Right lobe of liver (tissue), 6 donors: ENCODE data around the gene SCLT1. TPM values are rescaled to one million over a fixed set of nuclear protein-coding genes. Genes with fewer than 3 reads are reported as not detected.
"Not testable (repeated sequence)": the region's sequence is repeated elsewhere in the genome, so short reads cannot be mapped to it uniquely, and the experiment has no call there.

Experiments
- ATAC-seq, 4 donors: fragments of 200-7000 bp; cut with Tn5 transposase; one replicate each; pipeline ENCODE4 v1.9.1; 2020; ENCODE audit warnings: mild to moderate bottlenecking in 4 of 4, moderate library complexity in 4 of 4
- DNase-seq, 3 donors: peaks; one replicate each; pipeline ENCODE4 v3.0.0-alpha.2; 2020
- H3K27ac ChIP-seq, 3 donors: fragments of 200-600 bp; one replicate each; pipeline ENCODE4 v1.8.0; 2022
- H3K27me3 ChIP-seq, 2 donors: fragments of 200-600 bp; one replicate each; pipeline ENCODE4 v1.8.0; 2022
- H3K36me3 ChIP-seq, 4 donors: fragments of 200-600 bp; sonication (generic) in 1 of 4; one replicate each; pipeline versions ENCODE4 v1.5.1 to v1.8.0; 2017 to 2022; ENCODE audit warnings: control low read depth in 1 of 4
- H3K4me1 ChIP-seq, 4 donors: fragments of 200-600 bp; sonication (generic) in 1 of 4; one replicate each; pipeline versions ENCODE4 v1.5.1 to v1.8.0; 2017 to 2022; ENCODE audit warnings: control low read depth in 1 of 4
- H3K4me3 ChIP-seq, 3 donors: fragments of 200-600 bp; one replicate each; pipeline ENCODE4 v1.8.0; 2022
- H3K9me3 ChIP-seq, 4 donors: fragments of 200-600 bp; sonication (generic) in 1 of 4; one replicate each; pipeline versions ENCODE4 v1.5.1 to v1.8.0; 2017 to 2022; ENCODE audit warnings: control low read depth in 1 of 4
- CTCF ChIP-seq, 4 donors: fragments of 200-600 bp in 3 of 4; fragments of 450-650 bp in 1 of 4; IDR thresholded peaks; one replicate each; pipeline versions ENCODE4 v1.5.1 to v1.8.0; 2016 to 2022; ENCODE audit warnings: antibody characterized with exemption in 4 of 4, mild to moderate bottlenecking in 2 of 4
- POLR2A ChIP-seq: fragments of 450-650 bp; IDR thresholded peaks from one replicate; pipeline ENCODE4 v1.6.1; 2017; ENCODE audit warnings: antibody characterized with exemption, mild to moderate bottlenecking
- WGBS: methylation state at CpG from one replicate; pipeline ENCODE4 v1.1.6; 2018; ENCODE audit warnings: low coverage, low lambda C conversion rate; ENCODE audit not compliant: insufficient coverage; ENCODE audit errors: missing lambda C conversion rate; 5-methylcytosine and 5-hydroxymethylcytosine counted together
- intact Hi-C, 2 donors: fragments of 100-400 bp; cut with DNase I; formaldehyde crosslinking; loops; one replicate each; pipeline versions ENCODE4 v1.11.2 to v1.14.1; 2022
- total RNA-seq, 6 experiments: library from RNA; depleted of rRNA in 2 of 6; stranded (reverse); fragments of >200 nt in 2 of 6; fragmentation: NEBNext Ultra II Directional in 3 of 6; extraction: Animal tissue kit (Norgen Biotek cat#: 25700) in 3 of 6; gene quantifications; one replicate each; pipeline versions ENCODE4 v1.1.0 to v1.2.4, GENCODE V29; 2016 to 2023
- donor health status: DM: no; HTN: yes; CAD: no.
- donor health status: DM: no; HTN: no; CAD: no.
- donor health status: DM: no; HTN: no; CAD: no.
- donor health status: DM: no; HTN: yes; CAD: no.
- donor health status: DM: no; HTN: yes; CAD: no.

SCLT1 gene
- total RNA-seq, 6 experiments from 2014 or later, result 2.3 to 5.3 (median 3.7) TPM

GRCh38 chr4:129085472-129085871 is 7.9 kb downstream of the SCLT1 start:
- Histone ChIP-seq H3K4me1 (no peaks in the 10 kb centered on the region), H3K9me3 (no peaks in the 10 kb centered on the region), H3K27me3 (no peaks in the 10 kb centered on the region), H3K27ac (no peak overlapping the region), H3K4me3 (no peak overlapping the region), H3K36me3 (peaks cover 0 to 3% (median 0%) of the 10 kb centered on the region in 4 donors)
- WGBS, result 96% methylated on average over 3 of the region's 4 CpGs
- DNase-seq (no peak), ATAC-seq (no peak)
- intact Hi-C loops, result no loop called here
- TF ChIP-seq POLR2A (no peak), CTCF (IDR thresholded peaks at IDR 0.05) (no peak)

GRCh38 chr4:129082302-129082701 is 11.0 kb downstream of the SCLT1 start:
- no peak overlapping the region for H3K27ac ChIP-seq
- intact Hi-C loops, result no loop called here
- H3K4me1 ChIP-seq, result no peaks in the 10 kb centered on the region
- H3K9me3 ChIP-seq, result no peaks in the 10 kb centered on the region
- ATAC-seq (no peak), DNase-seq (no peak)
- no peak for TF ChIP-seq POLR2A
- no peak for TF ChIP-seq CTCF (IDR thresholded peaks at IDR 0.05)
- no peak overlapping the region for H3K4me3 ChIP-seq
- H3K36me3 ChIP-seq, result peaks cover 0 to 3% (median 0%) of the 10 kb centered on the region in 4 donors
- WGBS, result 92% methylated on average over 5 of the region's 5 CpGs
- H3K27me3 ChIP-seq, result no peaks in the 10 kb centered on the region

GRCh38 chr4:129080129-129080528 is 13.2 kb downstream of the SCLT1 start:
- intact Hi-C loops, result no loop called here
- DNase-seq (no peak), ATAC-seq (no peak)
- H3K4me3 ChIP-seq, result no peak overlapping the region
- H3K4me1 ChIP-seq, result no peaks in the 10 kb centered on the region
- H3K27me3 ChIP-seq, result no peaks in the 10 kb centered on the region
- H3K27ac ChIP-seq, result no peak overlapping the region
- no peaks in the 10 kb centered on the region for H3K9me3 ChIP-seq
- TF ChIP-seq CTCF (IDR thresholded peaks at IDR 0.05), result no peak
- TF ChIP-seq POLR2A, result no peak
- peaks cover 0 to 3% (median 0%) of the 10 kb centered on the region in 4 donors for H3K36me3 ChIP-seq

- intact Hi-C loops, result no loop called here
- no peak overlapping the region for H3K4me3 ChIP-seq
- H3K36me3 ChIP-seq, result peaks cover 0 to 3% (median 0%) of the 10 kb centered on the region in 4 donors
- H3K27ac ChIP-seq, result no peak overlapping the region
- H3K27me3 ChIP-seq, result no peaks in the 10 kb centered on the region
- no peaks in the 10 kb centered on the region for H3K9me3 ChIP-seq
- TF ChIP-seq POLR2A (no peak), CTCF (IDR thresholded peaks at IDR 0.05) (no peak)
- no peak for DNase-seq
- ATAC-seq, result no peak
- no peaks in the 10 kb centered on the region for H3K4me1 ChIP-seq
These were observed 16.0 kb downstream of the SCLT1 start for GRCh38 chr4:129077326-129077725.

GRCh38 chr4:129069537-129069936 is 23.8 kb downstream of the SCLT1 start:
- intact Hi-C loops, ATAC-seq: not testable (repeated sequence)
- 100% methylated on average over 2 of the region's 2 CpGs for WGBS

More at GRCh38 chr4:129069537-129069936, 23.8 kb downstream of the SCLT1 start:
- H3K27ac ChIP-seq, DNase-seq, H3K9me3 ChIP-seq, H3K4me1 ChIP-seq, H3K36me3 ChIP-seq, H3K27me3 ChIP-seq, H3K4me3 ChIP-seq: not testable (repeated sequence)
